Measurements from ENCODE around the gene ITGA2B.
"Not testable (repeated sequence)": the region's sequence is repeated elsewhere in the genome, so short reads cannot be mapped to it uniquely, and the experiment has no call there.

ITGA2B gene

GRCh38 chr17:44389281-44389680, at the start of gene ITGA2B:
ITGA2B (minus strand) TSS chr17:44389649; CDS start chr17:44389473, 176 bp downstream.
- no peak for DNase-seq

DNA sequence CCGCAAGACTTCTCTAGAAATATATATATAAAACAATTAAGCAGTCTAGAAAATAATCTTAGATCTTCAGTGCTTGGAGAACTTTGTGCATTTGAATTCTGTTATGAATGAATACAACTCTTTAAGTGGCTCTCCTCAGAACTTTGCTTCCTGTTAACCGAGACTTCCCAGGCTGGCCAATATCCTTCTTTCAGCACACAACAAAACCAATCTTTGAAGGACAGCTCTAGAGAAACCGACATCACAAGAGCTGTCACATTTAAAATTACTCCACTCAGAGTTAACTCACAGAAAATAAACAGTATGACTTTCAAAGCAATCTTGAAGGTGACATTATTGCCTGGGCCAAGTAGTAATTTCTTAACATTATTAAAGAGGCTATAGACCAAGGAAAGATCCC, 49.7 kb upstream of the ITGA2B start:
- no peak for DNase-seq

- DNase-seq = peak; percentile 4
These were observed 49.2 kb upstream of the ITGA2B start for GRCh38 chr17:44438636-44439035.

- no peak for DNase-seq
These were observed 46.9 kb upstream of the ITGA2B start for GRCh38 chr17:44436336-44436735.

- DNase-seq = no peak
These were observed 43.1 kb upstream of the ITGA2B start for GRCh38 chr17:44432254-44433157.

GRCh38 chr17:44424828-44425461, 35.5 kb upstream of the ITGA2B start:
- DNase-seq = no peak

DNA sequence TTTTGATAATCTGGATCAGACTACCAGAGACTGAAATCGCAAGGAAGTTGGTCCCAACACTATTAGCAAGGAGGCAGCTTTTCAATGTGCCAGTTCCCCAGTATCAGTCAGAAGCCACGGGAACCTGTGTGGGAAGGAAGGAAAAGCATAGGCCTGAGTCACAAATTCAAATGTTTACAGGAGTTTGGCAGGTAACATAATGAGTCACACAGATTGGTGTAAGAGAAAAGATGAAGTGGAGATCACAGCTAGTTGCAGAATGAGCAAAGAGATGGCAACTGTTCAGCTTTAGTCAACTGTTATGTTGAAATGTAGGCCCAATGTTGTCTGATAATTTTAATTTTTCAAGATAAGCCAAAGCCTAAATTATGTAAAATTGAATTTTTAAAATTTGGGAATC, 28.1 kb upstream of the ITGA2B start:
- no peak for DNase-seq

DNA sequence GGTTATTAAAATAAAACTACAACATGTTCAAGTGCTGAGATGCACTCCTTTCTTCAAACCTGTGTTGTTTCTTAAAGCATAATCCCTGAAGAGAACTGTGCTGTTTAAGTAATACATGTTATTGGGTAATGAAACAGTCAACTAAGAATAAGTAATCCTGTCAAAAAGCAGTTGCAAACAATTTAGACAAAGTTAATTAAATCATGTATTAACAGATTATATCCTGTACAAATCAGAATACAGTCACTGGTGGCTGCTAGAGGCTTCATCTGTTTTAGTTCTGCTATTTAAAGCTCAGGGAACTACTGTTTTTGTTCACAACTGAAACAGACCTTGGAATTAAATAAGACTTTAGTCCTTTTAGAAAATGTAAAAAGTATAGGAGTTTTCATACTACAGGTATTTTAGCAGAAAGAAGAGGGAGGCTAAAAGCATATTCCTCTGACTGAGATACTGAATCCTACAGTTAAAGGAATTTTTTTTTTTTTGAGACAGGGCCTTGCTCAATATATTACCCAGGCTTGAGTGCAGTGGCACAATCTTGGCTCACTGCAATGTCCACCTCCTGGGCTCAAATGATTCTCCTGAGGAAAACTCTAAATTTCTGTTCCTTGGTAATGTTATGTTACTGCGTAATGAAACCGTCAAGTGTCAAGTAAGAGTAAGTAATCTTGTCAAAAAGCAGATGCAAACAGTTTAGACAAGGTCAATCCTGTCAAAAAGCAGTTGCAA, 27.3 kb upstream of the ITGA2B start:
- no peak for DNase-seq

DNA sequence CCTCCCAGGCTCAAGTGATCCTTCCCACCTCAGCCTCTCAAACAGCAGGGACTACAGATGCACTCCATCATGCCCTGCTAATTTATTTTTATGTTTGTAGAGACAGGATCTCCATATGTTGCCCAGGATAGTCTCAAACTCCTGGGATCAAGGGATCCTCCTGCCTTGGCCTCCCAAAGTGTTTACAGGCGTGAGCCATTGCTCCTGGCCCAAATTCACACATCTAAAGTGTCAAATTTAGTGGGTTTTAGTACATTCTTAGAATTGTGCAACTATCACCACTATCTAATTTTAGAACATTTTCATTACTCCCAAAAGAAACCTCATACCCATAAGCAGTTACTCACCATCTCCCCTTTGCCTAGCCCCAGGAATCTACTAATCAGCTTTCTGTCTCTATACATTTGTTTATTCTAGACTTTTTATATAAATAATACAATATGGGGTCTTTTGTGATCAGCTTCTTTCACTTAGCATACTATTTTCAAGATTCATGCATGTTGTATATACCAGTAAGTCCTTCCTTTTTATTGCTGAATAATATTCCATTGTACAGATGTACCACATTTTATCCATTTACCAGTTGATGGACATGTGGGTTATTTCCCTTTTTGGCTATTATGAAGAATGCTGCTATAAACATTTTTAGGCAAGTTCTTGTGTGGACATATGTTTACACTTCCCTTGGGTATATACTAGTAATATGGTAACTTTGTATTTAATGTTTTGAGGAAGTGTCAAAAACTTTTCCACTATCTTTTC, 25.1 kb upstream of the ITGA2B start:
- no peak for DNase-seq

- DNase-seq = no peak
These were observed 20.0 kb upstream of the ITGA2B start for GRCh38 chr17:44409309-44410028.

DNA sequence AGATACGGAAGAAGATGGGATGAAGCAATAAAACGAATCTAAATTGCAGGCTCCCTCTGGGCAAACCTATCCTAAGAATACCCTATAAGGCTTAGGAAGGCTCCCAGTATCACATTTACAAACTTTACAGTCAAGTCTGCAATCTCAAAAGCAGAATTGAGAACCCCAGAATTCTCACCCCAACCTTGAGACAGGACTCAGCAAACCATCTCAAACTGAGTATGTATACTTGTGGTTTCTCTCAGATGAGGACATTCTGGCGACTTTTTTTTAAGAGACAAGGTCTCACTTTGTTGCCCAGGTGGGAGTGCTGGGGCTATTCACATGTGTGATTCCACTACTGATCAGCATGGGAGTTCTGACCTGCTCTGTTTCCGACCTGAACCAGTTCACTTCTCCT, 19.3 kb upstream of the ITGA2B start:
- no peak for DNase-seq

GRCh38 chr17:44402564-44403172, 13.2 kb upstream of the ITGA2B start:
- no peak for DNase-seq

DNA sequence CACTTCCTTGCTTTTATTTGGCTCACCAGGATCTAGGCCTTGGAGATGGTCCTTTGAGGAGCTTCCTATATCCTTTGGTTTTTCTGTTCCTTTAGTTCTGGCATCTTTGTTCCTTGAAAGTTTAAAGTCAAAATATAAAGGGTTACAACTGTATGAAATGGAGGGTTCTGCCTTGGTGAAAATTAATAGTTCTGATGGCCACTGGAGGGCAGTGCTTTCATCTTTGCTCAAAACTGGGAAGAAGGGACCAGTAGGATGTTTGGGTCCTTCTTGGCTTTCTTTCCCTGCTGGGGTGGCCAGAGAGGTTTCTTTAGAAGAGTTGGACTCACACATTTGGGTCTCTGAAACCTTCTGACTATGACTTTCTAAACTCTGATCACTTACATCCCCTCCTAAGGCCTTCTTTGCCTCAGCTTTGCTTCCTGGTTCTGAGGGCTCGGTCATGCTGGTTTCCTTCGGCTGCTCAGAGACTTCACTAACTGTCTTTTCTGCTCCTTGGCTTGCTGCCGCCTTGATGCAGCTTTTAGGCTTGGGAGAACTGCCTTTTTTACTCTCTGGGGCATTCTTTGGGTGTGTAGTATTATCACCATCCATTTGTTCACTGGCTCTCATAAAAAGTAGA, 10.9 kb upstream of the ITGA2B start:
- DNase-seq = no peak

GRCh38 chr17:44398692-44399691, 9.5 kb upstream of the ITGA2B start:
- no peak for DNase-seq

- no peak for DNase-seq
These were observed 8.3 kb upstream of the ITGA2B start for GRCh38 chr17:44397479-44398440.

DNA sequence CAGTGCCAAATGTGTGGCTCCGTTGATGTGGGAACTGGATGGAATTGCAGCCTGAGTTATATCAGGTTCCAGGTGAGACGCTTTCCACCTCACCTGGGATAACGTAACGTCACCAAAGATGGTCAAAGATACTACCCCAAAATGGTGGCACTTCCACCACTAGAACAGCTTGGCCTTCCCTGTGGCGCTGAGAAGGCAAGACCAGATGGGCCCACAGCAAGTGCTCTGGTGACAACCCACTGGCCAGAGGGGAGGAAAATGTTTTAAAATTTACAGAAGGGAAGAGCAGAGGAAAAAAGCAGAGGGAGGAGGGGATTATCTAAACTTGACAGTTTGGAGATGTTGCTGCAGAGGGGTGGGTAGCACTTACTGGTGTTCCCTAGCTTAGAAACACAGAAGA, 7.5 kb upstream of the ITGA2B start:
- DNase-seq = no peak

GRCh38 chr17:44394833-44395232, 5.4 kb upstream of the ITGA2B start:
- no peak for DNase-seq

DNA sequence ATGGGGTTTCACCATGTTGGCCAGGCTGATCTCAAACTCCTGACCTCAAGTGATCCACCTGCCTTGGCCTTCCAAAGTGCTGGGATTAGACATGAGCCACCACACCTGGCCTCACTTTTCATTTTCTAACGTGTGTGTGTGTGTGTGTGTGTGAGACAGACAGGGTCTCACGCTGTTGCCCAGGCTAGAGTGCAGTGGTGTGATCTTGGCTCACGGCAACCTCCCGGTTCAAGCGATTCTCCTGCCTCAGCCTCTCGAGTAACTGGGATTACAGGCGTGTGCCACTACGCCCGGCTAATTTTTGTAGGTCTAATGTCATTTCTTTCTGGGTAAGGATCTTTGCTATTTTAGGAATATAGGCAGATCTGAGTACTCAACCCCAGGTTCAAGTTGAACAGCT, 4.7 kb upstream of the ITGA2B start:
- not testable (repeated sequence) for DNase-seq

All from activated gamma-delta T cell treated with Interleukin-2 at 50 U/mL for 16 hours (primary cell).